GM23248 (cell line): ENCODE data around the gene SLC44A3. TPM values are rescaled to one million over a fixed set of nuclear protein-coding genes. Genes with fewer than 3 reads are reported as not detected.

ENCODE experiments used
- DNase-seq: peaks from one replicate; pipeline ENCODE4 v3.0.0-alpha.2; 2015
- H2AFZ ChIP-seq: fragments of 200-600 bp; sonication (generic); 2 replicates; pipeline ENCODE4 v1.6.1; 2016; ENCODE audit warnings: antibody characterized with exemption
- H3F3A ChIP-seq: fragments of 200-600 bp; sonication (generic); 2 replicates; pipeline ENCODE4 v1.6.1; 2016; ENCODE audit warnings: mild to moderate bottlenecking, antibody characterized with exemption, mixed run types; ENCODE audit not compliant: insufficient read depth
- H3K27ac ChIP-seq: fragments of 200-600 bp; sonication (generic); 2 replicates; pipeline ENCODE4 v1.5.1; 2016; ENCODE audit warnings: mild to moderate bottlenecking
- H3K27me3 ChIP-seq: fragments of 200-600 bp; sonication (generic); replicated peaks from 2 replicates; pipeline ENCODE4 v1.6.1; 2016; ENCODE audit warnings: mild to moderate bottlenecking; ENCODE audit not compliant: insufficient read depth
- H3K36me3 ChIP-seq: fragments of 200-600 bp; sonication (generic); 2 replicates; pipeline ENCODE4 v1.6.1; 2016; ENCODE audit warnings: low read depth, mild to moderate bottlenecking
- H3K4me1 ChIP-seq: fragments of 200-600 bp; sonication (generic); 2 replicates; pipeline ENCODE4 v1.6.1; 2016; ENCODE audit warnings: mild to moderate bottlenecking; ENCODE audit not compliant: insufficient read depth
- H3K4me2 ChIP-seq: fragments of 200-600 bp; sonication (generic); one replicate; pipeline ENCODE4 v1.6.1; 2016; ENCODE audit warnings: mild to moderate bottlenecking; ENCODE audit not compliant: unreplicated experiment
- H3K4me3 ChIP-seq: fragments of 200-600 bp; sonication (generic); 2 replicates; pipeline ENCODE4 v1.5.1; 2016; ENCODE audit warnings: mild to moderate bottlenecking
- H3K79me2 ChIP-seq: fragments of 200-600 bp; sonication (generic); 2 replicates; pipeline ENCODE4 v1.6.1; 2016; ENCODE audit warnings: mild to moderate bottlenecking; ENCODE audit not compliant: insufficient read depth
- H3K9ac ChIP-seq: fragments of 200-600 bp; sonication (generic); 2 replicates; pipeline ENCODE4 v1.6.1; 2016; ENCODE audit warnings: mild to moderate bottlenecking
- H3K9me2 ChIP-seq: fragments of 200-600 bp; sonication (generic); 2 replicates; pipeline ENCODE4 v1.6.1; 2016; ENCODE audit warnings: mixed run types, mild to moderate bottlenecking, moderate library complexity; ENCODE audit not compliant: insufficient read depth
- H3K9me3 ChIP-seq: fragments of 200-600 bp; sonication (generic); one replicate; pipeline ENCODE4 v1.6.1; 2017; ENCODE audit warnings: low read depth
- H4K20me1 ChIP-seq: fragments of 200-600 bp; sonication (generic); 2 replicates; pipeline ENCODE4 v1.6.0; 2016; ENCODE audit not compliant: insufficient read depth
- EZH2 ChIP-seq: fragments of 200-600 bp; sonication (generic); IDR thresholded peaks from 2 replicates; pipeline ENCODE4 v1.6.1; 2018; ENCODE audit warnings: antibody characterized with exemption, mild to moderate bottlenecking; ENCODE audit not compliant: insufficient read depth, poor library complexity, severe bottlenecking
- EZH2phosphoT487 ChIP-seq: fragments of 200-600 bp; sonication (generic); IDR thresholded peaks from 2 replicates; pipeline ENCODE4 v1.6.1; 2018; ENCODE audit warnings: antibody characterized with exemption, moderate library complexity, mild to moderate bottlenecking, low read depth; ENCODE audit not compliant: insufficient read depth
- WGBS, 2 experiments: methylation state at CpG; one replicate each; pipeline ENCODE4 v1.1.6; 2015 to 2017; ENCODE audit warnings: low lambda C conversion rate in 2 of 2, low coverage in 1 of 2; ENCODE audit errors: missing lambda C conversion rate in 2 of 2; 5-methylcytosine and 5-hydroxymethylcytosine counted together
- in situ Hi-C: fragments of 300-500 bp; cut with MboI; formaldehyde crosslinking; loops from 2 replicates; pipeline ENCODE4 v1.15.0; 2020
- polyA plus RNA-seq: library from polyadenylated mRNA; unstranded; fragments of >200 nt; fragmentation: Nextera tagmentation; extraction: Ambion mirVana; gene quantifications from 2 replicates; pipeline ENCODE4 v1.2.1, GENCODE V29; 2016
- total RNA-seq: library from RNA; depleted of rRNA; stranded (reverse); fragments of >200 nt; shearing (Covaris generic); gene quantifications from 2 replicates; pipeline ENCODE4 v1.2.3, GENCODE V29; 2014

The SLC44A3 gene
- total and polyA plus RNA-seq, 2 experiments from 2014 or later = 1.6 to 2.0 TPM

DNA sequence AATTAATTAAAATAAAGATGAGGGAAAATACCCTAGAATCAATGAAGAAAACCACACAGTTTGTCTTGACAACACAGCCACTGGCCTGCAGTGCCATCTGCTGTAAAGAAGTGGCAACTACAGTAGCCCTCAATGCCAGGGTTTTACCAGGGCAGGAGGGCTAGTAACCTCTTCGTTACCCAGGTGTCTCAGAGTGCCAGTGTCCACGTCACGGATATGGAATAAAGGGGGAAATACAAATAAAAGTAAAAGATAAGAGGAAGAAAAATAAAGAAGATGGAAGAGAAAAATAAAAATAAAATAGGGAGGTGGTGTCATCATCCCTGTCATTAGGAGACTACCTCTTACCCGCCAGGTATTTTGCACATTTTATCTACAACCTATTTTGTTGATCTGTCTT lies 14.2 kb upstream of the SLC44A3 start:
- H3K4me1 ChIP-seq = peaks cover 28% of the 10 kb centered on the region
- peak; percentile 73 for DNase-seq
- H3K36me3 ChIP-seq = no peaks in the 10 kb centered on the region
- no peaks in the 10 kb centered on the region for H3K9me2 ChIP-seq
- TF ChIP-seq EZH2phosphoT487 = no peak
- TF ChIP-seq EZH2 = no peak
- WGBS, 2 experiments = 2 to 5% methylated on average over 4 of the region's 4 CpGs
- peak overlapping the region; percentile 77 for H2AFZ ChIP-seq
- in situ Hi-C loops = loop anchor here (10.0 to 25.0 kb wide), 2 partner anchors 311 to 769 kb away; no protein-coding TSS in a partner anchor
- no peak overlapping the region for H3K27ac ChIP-seq
- no peaks in the 10 kb centered on the region for H3K9me3 ChIP-seq
- no peaks in the 10 kb centered on the region for H3K79me2 ChIP-seq
- no peaks in the 10 kb centered on the region for H4K20me1 ChIP-seq
- peak overlapping the region; percentile 66 for H3K4me3 ChIP-seq
- peak overlapping the region; percentile 15; the same call in 1 of the 2 replicates for H3K9ac ChIP-seq
- H3K4me2 ChIP-seq = peak overlapping the region; percentile 65
- peaks cover 5% of the 10 kb centered on the region for H3F3A ChIP-seq
- H3K27me3 ChIP-seq = no peaks in the 10 kb centered on the region

DNA sequence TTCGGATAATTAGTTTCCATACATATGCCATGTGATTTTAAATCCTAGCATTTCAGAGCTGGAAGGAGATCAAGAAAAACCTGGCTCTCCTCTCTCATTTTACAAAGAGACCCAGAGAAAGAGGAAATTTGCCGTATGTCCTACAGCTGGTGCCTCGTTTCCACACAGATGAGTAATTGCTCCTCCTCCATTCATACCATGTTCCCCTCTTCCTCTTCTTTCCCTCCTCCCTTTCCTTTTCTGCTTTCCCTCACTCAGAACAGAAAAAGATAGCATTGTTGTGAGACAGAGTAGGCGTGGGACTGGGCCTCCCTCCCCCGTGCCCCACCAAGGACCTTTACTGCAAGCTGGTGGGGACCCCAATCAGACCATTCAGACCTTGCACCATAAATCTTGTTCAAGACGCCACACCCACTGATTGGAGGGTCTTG lies 13.7 kb upstream of the SLC44A3 start:
- peaks cover 4% of the 10 kb centered on the region for H3F3A ChIP-seq
- H3K79me2 ChIP-seq = no peaks in the 10 kb centered on the region
- no peaks in the 10 kb centered on the region for H3K27me3 ChIP-seq
- no peaks in the 10 kb centered on the region for H3K9me3 ChIP-seq
- peak overlapping the region; percentile 15; the same call in 1 of the 2 replicates for H3K9ac ChIP-seq
- in situ Hi-C loops = loop anchor here (10.0 to 25.0 kb wide), 2 partner anchors 312 to 769 kb away; no protein-coding TSS in a partner anchor
- no peaks in the 10 kb centered on the region for H4K20me1 ChIP-seq
- H3K4me1 ChIP-seq = peaks cover 22% of the 10 kb centered on the region
- H3K4me2 ChIP-seq = peak overlapping the region; percentile 65
- WGBS, 2 experiments = 23 to 28% methylated on average over 6 of the region's 6 CpGs
- TF ChIP-seq EZH2phosphoT487 (no peak), EZH2 (no peak)
- no peaks in the 10 kb centered on the region for H3K9me2 ChIP-seq
- no peaks in the 10 kb centered on the region for H3K36me3 ChIP-seq
- peak overlapping the region; percentile 77 for H2AFZ ChIP-seq
- peak; percentile 61 for DNase-seq
- H3K27ac ChIP-seq = no peak overlapping the region
- H3K4me3 ChIP-seq = peak overlapping the region; percentile 66

- Histone ChIP-seq H3K9ac (no peak overlapping the region), H3K36me3 (no peaks in the 10 kb centered on the region), H3K4me3 (no peak overlapping the region), H3K27me3 (no peaks in the 10 kb centered on the region), H2AFZ (no peak overlapping the region), H4K20me1 (no peaks in the 10 kb centered on the region), H3K4me1 (peaks cover 18% of the 10 kb centered on the region), H3K79me2 (no peaks in the 10 kb centered on the region), H3K4me2 (no peak overlapping the region), H3K27ac (no peak overlapping the region), H3K9me3 (no peaks in the 10 kb centered on the region), H3F3A (no peaks in the 10 kb centered on the region), H3K9me2 (no peaks in the 10 kb centered on the region)
- TF ChIP-seq EZH2phosphoT487 = no peak
- no peak for DNase-seq
- in situ Hi-C loops = loop anchor here (10.0 to 25.0 kb wide), 2 partner anchors 313 to 771 kb away; no protein-coding TSS in a partner anchor
- WGBS, 2 experiments = 83 to 85% methylated on average over 12 of the region's 12 CpGs
Measured at GRCh38 chr1:94807742-94808491, 12.2 kb upstream of the SLC44A3 start.

- WGBS, 2 experiments = 88 to 96% methylated on average over 3 of the region's 3 CpGs
- Histone ChIP-seq H3K4me3 (no peak overlapping the region), H3F3A (no peaks in the 10 kb centered on the region), H3K27ac (no peak overlapping the region), H3K9ac (no peak overlapping the region), H4K20me1 (no peaks in the 10 kb centered on the region), H3K4me2 (no peak overlapping the region), H3K9me2 (no peaks in the 10 kb centered on the region), H3K79me2 (no peaks in the 10 kb centered on the region), H3K4me1 (peaks cover 11% of the 10 kb centered on the region), H3K27me3 (no peaks in the 10 kb centered on the region), H2AFZ (no peak overlapping the region), H3K36me3 (no peaks in the 10 kb centered on the region), H3K9me3 (no peaks in the 10 kb centered on the region)
- no peak for DNase-seq
- in situ Hi-C loops = loop anchor here (10.0 to 25.0 kb wide), 2 partner anchors 314 to 771 kb away; no protein-coding TSS in a partner anchor
- no peak for TF ChIP-seq EZH2
- no peak for TF ChIP-seq EZH2phosphoT487
Measured at GRCh38 chr1:94808669-94809068, 11.5 kb upstream of the SLC44A3 start.
